Karpas-422 (cell line): Measurements from ENCODE around the gene WDR62. TPM values are rescaled to one million over a fixed set of nuclear protein-coding genes. Genes with fewer than 3 reads are reported as not detected.

Experiments
- DNase-seq: peaks from one replicate; pipeline ENCODE4 v3.0.0-alpha.2; 2015
- H2AFZ ChIP-seq: fragments of 200-600 bp; sonication (generic); 2 replicates; pipeline ENCODE4 v1.6.1; 2014; ENCODE audit warnings: antibody characterized with exemption, low read length, mixed read lengths
- H3K27ac ChIP-seq: fragments of 200-600 bp; sonication (generic); 2 replicates; pipeline ENCODE4 v1.5.1; 2014; ENCODE audit warnings: mild to moderate bottlenecking, low read length, moderate library complexity
- H3K27me3 ChIP-seq: fragments of 200-600 bp; sonication (generic); 2 replicates; pipeline ENCODE4 v1.6.1; 2014; ENCODE audit warnings: low read length, mixed read lengths
- H3K36me3 ChIP-seq: fragments of 200-600 bp; sonication (generic); 2 replicates; pipeline ENCODE4 v1.6.1; 2014; ENCODE audit warnings: low read length, mixed read lengths; ENCODE audit not compliant: insufficient read depth
- H3K4me1 ChIP-seq: fragments of 200-600 bp; sonication (generic); 2 replicates; pipeline ENCODE4 v1.6.1; 2014; ENCODE audit warnings: mild to moderate bottlenecking, low read length, mixed read lengths
- H3K4me2 ChIP-seq: fragments of 200-600 bp; sonication (generic); 2 replicates; pipeline ENCODE4 v1.6.1; 2014; ENCODE audit warnings: low read length, low read depth, mild to moderate bottlenecking; ENCODE audit not compliant: poor library complexity, severe bottlenecking
- H3K4me3 ChIP-seq: fragments of 200-600 bp; sonication (generic); 2 replicates; pipeline ENCODE4 v1.5.1; 2014; ENCODE audit warnings: mild to moderate bottlenecking, antibody characterized with exemption, low read length, mixed read lengths
- H3K79me2 ChIP-seq: fragments of 200-600 bp; sonication (generic); 2 replicates; pipeline ENCODE4 v1.6.1; 2014; ENCODE audit warnings: mild to moderate bottlenecking, low read length, mixed read lengths
- H3K9ac ChIP-seq: fragments of 200-600 bp; sonication (generic); 2 replicates; pipeline ENCODE4 v1.6.0; 2014; ENCODE audit warnings: low read length
- H3K9me2 ChIP-seq: fragments of 200-600 bp; sonication (generic), shearing (Covaris generic); replicated peaks from 2 replicates; pipeline ENCODE4 v1.6.0; 2014; ENCODE audit warnings: mild to moderate bottlenecking, low read length, moderate library complexity; ENCODE audit not compliant: insufficient read depth
- H3K9me3 ChIP-seq: fragments of 300-700, 200-600 bp; sonication (generic); 2 replicates; pipeline ENCODE4 v1.6.1; 2014; ENCODE audit warnings: low read length, mixed read lengths
- H4K20me1 ChIP-seq: fragments of 200-600 bp; sonication (generic); 2 replicates; pipeline ENCODE4 v1.6.1; 2014; ENCODE audit warnings: mild to moderate bottlenecking, antibody characterized with exemption, low read length, low read depth; ENCODE audit not compliant: insufficient read depth
- total RNA-seq: library from RNA; depleted of rRNA; stranded (reverse); fragments of >200 nt; shearing (Covaris generic); gene quantifications from 2 replicates; pipeline ENCODE4 v1.2.3, GENCODE V29; 2014; ENCODE audit warnings: low replicate concordance

WDR62 gene
- total RNA-seq, 1 experiment from 2014 or later: 9.4 TPM

GRCh38 chr19:36093146-36093662, 38.5 kb downstream of the WDR62 start:
- Histone ChIP-seq H3K27me3 (no peaks in the 10 kb centered on the region), H3K4me3 (no peak overlapping the region), H2AFZ (no peak overlapping the region), H3K27ac (no peak overlapping the region), H3K9me3 (no peaks in the 10 kb centered on the region), H3K4me1 (no peaks in the 10 kb centered on the region), H3K4me2 (no peak overlapping the region), H3K9me2 (no peaks in the 10 kb centered on the region), H3K79me2 (no peaks in the 10 kb centered on the region), H4K20me1 (no peaks in the 10 kb centered on the region), H3K9ac (no peak overlapping the region), H3K36me3 (peaks cover 28% of the 10 kb centered on the region; the same call in 1 of the 2 replicates)
- no peak for DNase-seq

- DNase-seq: no peak
- peaks cover 28% of the 10 kb centered on the region; the same call in 1 of the 2 replicates for H3K36me3 ChIP-seq
- H3K4me3 ChIP-seq: no peak overlapping the region
- H3K79me2 ChIP-seq: no peaks in the 10 kb centered on the region
- H3K27ac ChIP-seq: no peak overlapping the region
- H3K27me3 ChIP-seq: no peaks in the 10 kb centered on the region
- no peaks in the 10 kb centered on the region for H3K9me2 ChIP-seq
- H3K9me3 ChIP-seq: no peaks in the 10 kb centered on the region
- H4K20me1 ChIP-seq: no peaks in the 10 kb centered on the region
- H2AFZ ChIP-seq: no peak overlapping the region
- no peak overlapping the region for H3K4me2 ChIP-seq
- no peak overlapping the region for H3K9ac ChIP-seq
- no peaks in the 10 kb centered on the region for H3K4me1 ChIP-seq
These were observed 39.0 kb downstream of the WDR62 start for GRCh38 chr19:36093687-36094086.

GRCh38 chr19:36097036-36097435, 42.3 kb downstream of the WDR62 start:
- Histone ChIP-seq H3K27ac (no peak overlapping the region), H3K27me3 (no peaks in the 10 kb centered on the region), H2AFZ (no peak overlapping the region), H3K79me2 (no peaks in the 10 kb centered on the region), H3K9me2 (no peaks in the 10 kb centered on the region), H3K36me3 (peaks cover 27% of the 10 kb centered on the region; the same call in 1 of the 2 replicates), H3K9me3 (no peaks in the 10 kb centered on the region), H4K20me1 (no peaks in the 10 kb centered on the region), H3K4me1 (peaks cover 12% of the 10 kb centered on the region), H3K4me2 (no peak overlapping the region), H3K9ac (no peak overlapping the region), H3K4me3 (no peak overlapping the region)
- DNase-seq: no peak

GRCh38 chr19:36099166-36099785, 44.6 kb downstream of the WDR62 start:
- Histone ChIP-seq H3K36me3 (peaks cover 26% of the 10 kb centered on the region; the same call in 1 of the 2 replicates), H3K4me2 (no peak overlapping the region), H3K9ac (no peak overlapping the region), H3K27me3 (no peaks in the 10 kb centered on the region), H3K79me2 (no peaks in the 10 kb centered on the region), H3K4me3 (no peak overlapping the region), H3K9me2 (no peaks in the 10 kb centered on the region), H3K4me1 (peaks cover 12% of the 10 kb centered on the region), H3K27ac (no peak overlapping the region), H3K9me3 (no peaks in the 10 kb centered on the region), H2AFZ (no peak overlapping the region), H4K20me1 (peaks cover 5% of the 10 kb centered on the region; the same call in 1 of the 2 replicates)
- no peak for DNase-seq

- H3K9me2 ChIP-seq: no peaks in the 10 kb centered on the region
- H4K20me1 ChIP-seq: peaks cover 5% of the 10 kb centered on the region; the same call in 1 of the 2 replicates
- peaks cover 29% of the 10 kb centered on the region for H3K36me3 ChIP-seq
- no peak overlapping the region for H3K4me3 ChIP-seq
- no peaks in the 10 kb centered on the region for H3K79me2 ChIP-seq
- H3K9ac ChIP-seq: no peak overlapping the region
- no peaks in the 10 kb centered on the region for H3K27me3 ChIP-seq
- no peak for DNase-seq
- no peak overlapping the region for H3K4me2 ChIP-seq
- 0 out of 2 replicates have a peak overlapping the region, but pooled peaks have one; percentile 19 for H3K27ac ChIP-seq
- no peak overlapping the region for H2AFZ ChIP-seq
- peaks cover 12% of the 10 kb centered on the region for H3K4me1 ChIP-seq
- no peaks in the 10 kb centered on the region for H3K9me3 ChIP-seq
These were observed 45.8 kb downstream of the WDR62 start for GRCh38 chr19:36100476-36100875.

GRCh38 chr19:36101550-36102327, 47.0 kb downstream of the WDR62 start:
- no peak overlapping the region for H3K4me3 ChIP-seq
- H3K9ac ChIP-seq: no peak overlapping the region
- peaks cover 7% of the 10 kb centered on the region; the same call in 1 of the 2 replicates for H4K20me1 ChIP-seq
- no peak for DNase-seq
- H2AFZ ChIP-seq: no peak overlapping the region
- H3K36me3 ChIP-seq: peaks cover 29% of the 10 kb centered on the region
- H3K9me2 ChIP-seq: no peaks in the 10 kb centered on the region
- H3K4me1 ChIP-seq: peaks cover 12% of the 10 kb centered on the region
- H3K27ac ChIP-seq: no peak overlapping the region
- H3K4me2 ChIP-seq: no peak overlapping the region
- no peaks in the 10 kb centered on the region for H3K27me3 ChIP-seq
- H3K79me2 ChIP-seq: no peaks in the 10 kb centered on the region
- no peaks in the 10 kb centered on the region for H3K9me3 ChIP-seq

- peaks cover 15% of the 10 kb centered on the region; the same call in 1 of the 2 replicates for H4K20me1 ChIP-seq
- H3K27ac ChIP-seq: no peak overlapping the region
- H3K36me3 ChIP-seq: peaks cover 25% of the 10 kb centered on the region
- H3K4me3 ChIP-seq: no peak overlapping the region
- H3K9me3 ChIP-seq: no peaks in the 10 kb centered on the region
- DNase-seq: no peak
- H3K9ac ChIP-seq: no peak overlapping the region
- no peaks in the 10 kb centered on the region for H3K79me2 ChIP-seq
- H3K4me1 ChIP-seq: peaks cover 12% of the 10 kb centered on the region
- H3K9me2 ChIP-seq: no peaks in the 10 kb centered on the region
- no peak overlapping the region for H2AFZ ChIP-seq
- H3K4me2 ChIP-seq: no peak overlapping the region
- no peaks in the 10 kb centered on the region for H3K27me3 ChIP-seq
These were observed 48.4 kb downstream of the WDR62 start for GRCh38 chr19:36103040-36103626.
